GM18526 (cell line): Measurements from ENCODE around the gene ATXN7L1.

ENCODE experiments used
- POLR2A ChIP-seq: IDR thresholded peaks from 3 replicates; pipeline ENCODE4 v1.6.1; 2011; ENCODE audit not compliant: insufficient read length; ENCODE audit errors: extremely low read depth

The ATXN7L1 gene

DNA sequence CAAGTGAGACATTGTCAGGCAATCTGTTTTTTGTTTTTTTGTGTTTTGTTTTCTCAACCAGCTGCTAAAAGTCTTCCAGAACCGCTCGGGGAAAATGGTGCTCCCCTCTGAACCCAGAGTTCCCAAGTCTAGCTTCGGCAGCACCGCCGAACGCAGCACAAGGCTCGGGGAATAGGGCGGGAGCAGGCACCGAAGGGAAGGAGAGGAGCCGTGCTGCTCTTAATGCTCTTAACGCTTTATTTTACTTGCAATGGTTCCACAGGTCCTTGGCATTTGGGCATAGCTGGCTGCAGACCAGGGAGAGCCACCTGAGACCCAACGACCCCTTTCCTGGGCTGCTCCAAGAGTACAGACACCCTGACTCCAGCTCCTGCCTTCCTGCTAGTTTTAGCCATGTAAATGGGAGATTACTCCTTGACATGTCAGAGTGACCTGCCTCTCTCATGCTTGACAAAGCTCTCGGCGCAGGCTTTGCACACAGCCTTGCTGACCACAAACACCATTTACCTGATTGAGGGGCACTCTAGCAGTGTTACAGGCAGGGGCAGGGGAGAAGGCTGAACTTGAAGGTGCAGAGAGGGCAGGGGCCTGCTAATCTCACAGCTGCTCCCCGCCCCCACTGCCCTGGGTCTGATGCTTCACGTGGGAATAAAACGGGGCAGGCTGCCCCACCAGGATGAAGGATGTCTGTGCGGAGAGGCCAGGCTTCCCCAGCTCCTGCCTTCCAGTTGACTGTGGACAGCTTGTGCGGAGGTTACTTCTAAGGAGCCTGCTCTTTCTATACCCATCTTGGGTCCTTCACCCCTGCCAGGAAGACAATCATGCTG is 236.5 kb downstream of the ATXN7L1 start:
- no peak for TF ChIP-seq POLR2A

GRCh38 chr7:105638902-105639495 is 237.4 kb downstream of the ATXN7L1 start:
- TF ChIP-seq POLR2A: no peak

GRCh38 chr7:105638334-105638733 is 238.1 kb downstream of the ATXN7L1 start:
- no peak for TF ChIP-seq POLR2A

- no peak for TF ChIP-seq POLR2A
Measured at GRCh38 chr7:105637755-105638154, 238.6 kb downstream of the ATXN7L1 start.

DNA sequence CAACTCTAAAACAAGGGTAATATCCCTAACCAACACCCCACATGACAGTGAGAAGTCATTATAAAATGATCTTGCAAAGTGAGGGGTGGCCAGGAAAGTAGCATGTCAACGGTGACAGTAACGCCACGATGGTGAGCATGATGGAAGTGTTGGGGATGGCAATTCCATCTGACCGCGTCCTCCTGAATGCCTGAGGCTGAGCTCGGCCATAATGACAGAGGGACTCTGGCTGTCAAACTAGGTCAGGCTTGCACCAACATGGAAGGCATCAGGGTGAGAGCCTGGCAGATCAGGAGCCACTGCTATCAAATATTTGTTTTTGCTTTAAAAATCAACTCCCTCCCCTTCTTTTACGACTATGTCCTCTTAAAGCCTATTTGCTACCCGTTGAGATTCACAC is 239.4 kb downstream of the ATXN7L1 start:
- TF ChIP-seq POLR2A: no peak

- TF ChIP-seq POLR2A: no peak
Measured at GRCh38 chr7:105635197-105635596, 241.2 kb downstream of the ATXN7L1 start.

- no peak for TF ChIP-seq POLR2A
Measured at GRCh38 chr7:105625986-105626385, 250.4 kb downstream of the ATXN7L1 start.

DNA sequence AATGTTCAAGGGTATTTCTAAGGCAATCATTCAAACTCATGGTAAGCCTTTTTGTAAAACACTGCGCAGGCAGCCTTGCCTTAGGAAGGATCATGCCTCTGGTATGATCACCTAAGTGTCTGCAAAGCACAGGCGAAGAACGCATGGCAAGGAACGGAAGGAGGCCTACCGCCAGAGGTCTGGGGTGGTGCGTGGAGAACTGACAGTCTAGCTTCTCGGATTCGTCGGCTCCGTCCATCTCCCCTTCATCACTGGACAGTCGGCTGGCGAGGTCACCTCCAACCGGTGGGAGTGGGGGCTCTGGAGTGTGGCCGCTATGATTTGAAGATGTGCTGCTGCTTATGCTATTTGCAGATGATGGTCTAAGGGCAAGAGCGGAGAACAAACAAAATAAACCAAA is 252.5 kb downstream of the ATXN7L1 start:
- no peak for TF ChIP-seq POLR2A

- no peak for TF ChIP-seq POLR2A
Measured at GRCh38 chr7:105623378-105623777, 253.0 kb downstream of the ATXN7L1 start.

GRCh38 chr7:105622106-105622731 is 254.2 kb downstream of the ATXN7L1 start:
- no peak for TF ChIP-seq POLR2A

- TF ChIP-seq POLR2A: no peak
Measured at GRCh38 chr7:105621617-105622016, 254.8 kb downstream of the ATXN7L1 start.

DNA sequence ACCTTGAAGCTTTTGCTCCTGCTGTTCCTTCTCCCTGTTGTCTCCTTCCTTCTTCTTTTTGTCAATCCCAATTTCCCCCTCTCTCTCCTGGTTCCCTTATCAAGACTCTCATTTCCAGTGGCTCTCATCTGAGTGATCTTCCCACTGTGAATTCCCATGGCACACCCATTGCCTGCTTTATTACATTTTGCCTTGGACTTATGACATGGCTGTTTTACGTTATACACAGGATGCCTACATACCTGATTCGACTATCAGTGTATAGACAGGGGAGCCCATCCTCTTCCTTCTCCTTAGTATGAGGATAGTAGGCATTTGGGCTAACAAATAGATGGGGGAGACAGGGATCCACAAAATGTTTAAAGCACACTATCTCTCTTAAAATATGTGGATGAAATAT is 255.2 kb downstream of the ATXN7L1 start:
- TF ChIP-seq POLR2A: no peak

DNA sequence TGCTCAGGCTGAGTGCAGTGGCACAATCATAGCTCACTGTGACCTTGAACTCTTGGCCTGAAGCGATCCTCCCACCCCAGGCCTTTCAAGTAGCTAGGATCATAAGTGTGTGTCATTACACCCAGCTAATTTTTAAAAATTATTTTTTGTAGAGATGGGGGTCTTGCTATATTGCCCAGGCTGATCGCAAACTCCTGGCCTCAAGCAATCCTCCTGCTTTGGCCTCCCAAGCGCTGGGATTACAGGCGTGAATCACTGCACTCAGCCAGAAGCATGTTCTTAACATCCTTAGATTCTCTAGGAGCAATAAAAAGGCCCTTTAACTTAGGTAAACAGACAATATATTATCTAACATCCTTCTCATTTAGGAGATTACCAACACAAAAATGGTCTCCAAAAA is 256.8 kb downstream of the ATXN7L1 start:
- TF ChIP-seq POLR2A: no peak

DNA sequence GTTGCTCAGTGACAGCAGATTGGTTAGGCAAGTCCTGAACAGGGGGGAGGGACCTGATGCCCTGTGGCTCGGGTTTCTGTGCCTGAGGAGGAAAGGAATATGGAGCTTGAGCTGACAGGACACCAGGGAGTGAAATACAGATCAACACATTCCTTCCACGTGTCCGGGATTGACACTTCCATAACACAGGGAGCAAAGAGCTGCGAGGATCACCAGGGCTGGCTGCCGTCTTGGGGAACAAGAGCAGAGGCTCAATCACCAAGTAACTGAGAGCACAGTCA is 258.4 kb downstream of the ATXN7L1 start:
- no peak for TF ChIP-seq POLR2A

DNA sequence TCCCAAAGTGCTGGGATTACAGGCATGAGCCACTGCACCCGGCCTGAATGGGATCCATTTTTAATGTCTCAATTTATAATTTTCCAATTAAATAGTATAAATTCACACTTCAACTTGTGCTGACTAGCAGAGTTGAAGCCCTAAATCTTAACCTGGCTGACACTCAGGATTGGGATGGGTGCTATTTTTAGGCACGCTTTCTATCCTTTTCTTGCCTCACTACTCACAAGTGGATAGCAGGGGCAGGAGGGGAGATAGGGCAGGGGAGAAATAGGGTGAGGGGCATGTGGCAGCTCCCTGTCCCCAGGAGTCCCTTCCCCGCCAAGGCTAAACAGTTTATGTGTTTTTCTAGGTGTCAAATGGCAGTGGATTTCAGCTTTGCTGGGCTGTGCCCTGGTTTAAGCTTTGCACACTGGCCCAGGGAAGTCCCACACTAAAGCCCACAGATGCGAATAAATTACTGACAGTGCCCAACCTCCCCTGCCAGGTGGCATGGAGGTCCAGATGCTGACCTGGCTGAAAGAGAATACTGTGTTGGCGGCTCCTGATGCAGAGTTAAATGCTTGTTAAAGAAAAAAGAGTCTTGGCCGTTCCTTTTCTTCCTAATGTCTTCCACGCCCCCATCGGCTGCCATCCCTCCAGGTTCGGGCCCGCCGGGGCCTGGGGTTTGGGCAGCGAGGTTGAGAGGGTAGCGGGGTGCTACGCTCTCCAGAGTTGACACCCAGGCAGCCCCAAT is 259.0 kb downstream of the ATXN7L1 start:
- no peak for TF ChIP-seq POLR2A

DNA sequence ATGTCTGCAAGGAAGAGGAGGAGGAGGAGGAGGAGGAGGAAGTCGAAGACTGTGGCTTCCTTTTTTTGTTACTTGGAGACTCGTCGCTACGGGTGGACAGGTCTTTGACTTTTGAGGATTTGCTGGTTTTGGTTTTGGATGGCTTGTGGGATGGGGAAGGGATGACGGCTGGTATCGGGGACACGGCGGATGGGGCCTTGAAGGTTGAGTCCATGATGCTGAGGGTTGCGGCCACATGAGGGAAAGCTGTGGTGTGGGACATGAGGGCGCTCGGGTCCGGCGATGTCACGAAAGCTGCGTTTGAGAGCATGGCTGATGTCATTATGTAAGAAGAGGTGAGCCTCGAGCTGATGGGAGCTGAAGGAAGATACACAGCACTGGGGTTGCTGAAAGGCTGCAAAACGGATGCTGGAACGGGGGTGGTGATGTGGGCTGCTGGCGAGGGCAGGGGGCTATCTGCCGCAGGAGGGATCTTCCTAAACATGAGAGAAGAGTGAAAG is 262.0 kb downstream of the ATXN7L1 start:
- TF ChIP-seq POLR2A: no peak
